SU-DHL-6 (cell line): ENCODE results near the gene SLC9A3.

ENCODE experiments used
- EZH2phosphoT487 ChIP-seq: fragments of 200-600 bp; sonication (generic), shearing (Covaris generic); conservative IDR thresholded peaks from 2 replicates; pipeline ENCODE4 v1.6.1; 2018; ENCODE audit warnings: mild to moderate bottlenecking, antibody characterized with exemption, low read length, moderate library complexity, mixed read lengths
- TF ChIP-seq, protein P1 (sequence below): fragments of 200-600 bp; sonication (generic); IDR thresholded peaks from one replicate; pipeline ENCODE4 v1.5.1; 2017; ENCODE audit warnings: antibody characterized with exemption, mild to moderate bottlenecking, low read length, moderate library complexity; ENCODE audit not compliant: insufficient read depth, poor library complexity, severe bottlenecking

DNA sequence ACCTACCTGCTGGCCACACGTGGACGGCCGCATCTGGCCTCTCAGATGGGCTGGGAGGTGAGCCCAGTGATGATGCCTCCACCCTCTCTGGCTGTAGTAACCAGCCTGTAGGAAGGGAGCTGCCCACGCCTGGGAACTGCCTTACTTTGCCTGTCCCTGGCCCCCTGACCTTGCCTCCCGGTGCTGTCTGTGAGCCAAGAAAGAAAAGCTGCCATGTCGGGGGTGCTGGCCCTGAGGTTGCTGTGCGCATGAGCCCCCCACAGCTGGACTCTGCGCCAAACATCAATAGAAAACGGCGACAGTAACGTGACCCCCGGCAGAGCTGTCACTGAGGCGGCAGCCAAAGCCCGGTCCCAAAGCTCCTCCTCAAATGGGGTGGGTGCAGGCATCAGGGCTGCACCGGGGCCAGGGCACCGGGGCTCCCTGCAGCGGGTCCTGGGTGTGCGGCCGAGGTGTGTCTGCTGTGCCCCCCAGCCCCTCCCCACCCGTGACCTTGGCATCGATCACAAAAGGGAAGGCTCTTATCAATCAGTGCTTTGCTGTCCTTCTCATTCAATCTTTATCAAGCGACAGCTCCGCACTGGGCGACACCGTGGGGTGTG lies 15.3 kb upstream of the SLC9A3 start:
- TF ChIP-seq, protein P1, sequence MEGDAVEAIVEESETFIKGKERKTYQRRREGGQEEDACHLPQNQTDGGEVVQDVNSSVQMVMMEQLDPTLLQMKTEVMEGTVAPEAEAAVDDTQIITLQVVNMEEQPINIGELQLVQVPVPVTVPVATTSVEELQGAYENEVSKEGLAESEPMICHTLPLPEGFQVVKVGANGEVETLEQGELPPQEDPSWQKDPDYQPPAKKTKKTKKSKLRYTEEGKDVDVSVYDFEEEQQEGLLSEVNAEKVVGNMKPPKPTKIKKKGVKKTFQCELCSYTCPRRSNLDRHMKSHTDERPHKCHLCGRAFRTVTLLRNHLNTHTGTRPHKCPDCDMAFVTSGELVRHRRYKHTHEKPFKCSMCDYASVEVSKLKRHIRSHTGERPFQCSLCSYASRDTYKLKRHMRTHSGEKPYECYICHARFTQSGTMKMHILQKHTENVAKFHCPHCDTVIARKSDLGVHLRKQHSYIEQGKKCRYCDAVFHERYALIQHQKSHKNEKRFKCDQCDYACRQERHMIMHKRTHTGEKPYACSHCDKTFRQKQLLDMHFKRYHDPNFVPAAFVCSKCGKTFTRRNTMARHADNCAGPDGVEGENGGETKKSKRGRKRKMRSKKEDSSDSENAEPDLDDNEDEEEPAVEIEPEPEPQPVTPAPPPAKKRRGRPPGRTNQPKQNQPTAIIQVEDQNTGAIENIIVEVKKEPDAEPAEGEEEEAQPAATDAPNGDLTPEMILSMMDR: no peak
- TF ChIP-seq EZH2phosphoT487: no peak
